GM12878 (cell line): ENCODE results near the gene TPMT.

Experiments used
- ATF3 ChIP-seq: IDR thresholded peaks from 2 replicates; pipeline ENCODE4 v1.6.1; 2011; ENCODE audit warnings: low read depth, mild to moderate bottlenecking, low read length, moderate library complexity, borderline replicate concordance; ENCODE audit errors: extremely low read depth
- E2F4 ChIP-seq: IDR thresholded peaks from 2 replicates; pipeline ENCODE4 v1.6.1; 2012; ENCODE audit warnings: low read depth, low read length, improper control_type of control experiment
- JUND ChIP-seq: IDR thresholded peaks from 2 replicates; pipeline ENCODE4 v1.6.1; 2012; ENCODE audit warnings: low read depth, mild to moderate bottlenecking, low read length, improper control_type of control experiment, moderate library complexity
- POLR2A ChIP-seq: IDR thresholded peaks from 2 replicates; pipeline ENCODE4 v1.6.1; 2011; ENCODE audit warnings: low read depth, mild to moderate bottlenecking, low read length
- SIN3A ChIP-seq: IDR thresholded peaks from 2 replicates; pipeline ENCODE4 v1.6.1; 2012; ENCODE audit warnings: low read depth, low read length, improper control_type of control experiment

- TF ChIP-seq SIN3A (no peak), POLR2A (no peak), JUND (no peak), ATF3 (no peak), E2F4 (no peak)
Observed at GRCh38 chr6:18090349-18090786, 64.5 kb downstream of the TPMT start.
